GM19438 (cell line): ENCODE results near the gene ITSN2.

Source experiments
- ATAC-seq: cut with Tn5 transposase; IDR thresholded peaks from one replicate; pipeline ENCODE4 v1.9.1; 2021; ENCODE audit warnings: low read depth; ENCODE audit not compliant: unreplicated experiment

Gene ITSN2

GRCh38 chr2:24191848-24192247, 168.5 kb downstream of the ITSN2 start:
- ATAC-seq: no peak

GRCh38 chr2:24191156-24191555, 169.2 kb downstream of the ITSN2 start:
- ATAC-seq: no peak

GRCh38 chr2:24190503-24190902, 169.8 kb downstream of the ITSN2 start:
- no peak for ATAC-seq

- ATAC-seq: no peak
Measured at GRCh38 chr2:24189551-24189950, 170.8 kb downstream of the ITSN2 start.

- no peak for ATAC-seq
Measured at GRCh38 chr2:24183366-24184069, 176.8 kb downstream of the ITSN2 start.

- no peak for ATAC-seq
Measured at GRCh38 chr2:24182507-24182906, 177.8 kb downstream of the ITSN2 start.

- no peak for ATAC-seq
Measured at GRCh38 chr2:24181849-24182248, 178.5 kb downstream of the ITSN2 start.

- ATAC-seq: no peak
Measured at GRCh38 chr2:24179683-24180082, 180.7 kb downstream of the ITSN2 start.

GRCh38 chr2:24176326-24176725, 184.0 kb downstream of the ITSN2 start:
- no peak for ATAC-seq

- ATAC-seq: no peak
Measured at GRCh38 chr2:24175631-24176187, 184.6 kb downstream of the ITSN2 start.

GRCh38 chr2:24174851-24175277, 185.5 kb downstream of the ITSN2 start, which contains the start of gene FAM228A:
Gene FAM228A, plus strand, starts transcription at chr2:24175053. Its CDS starts 428 bp downstream, at chr2:24175481.
- ATAC-seq: no peak

GRCh38 chr2:24169023-24169422, 191.3 kb downstream of the ITSN2 start:
- ATAC-seq: no peak

GRCh38 chr2:24164416-24164973, 195.8 kb downstream of the ITSN2 start:
- ATAC-seq: peak; percentile 61

- no peak for ATAC-seq
Measured at GRCh38 chr2:24163601-24164000, 196.7 kb downstream of the ITSN2 start.

- ATAC-seq: no peak
Measured at GRCh38 chr2:24163186-24163585, 197.2 kb downstream of the ITSN2 start.

GRCh38 chr2:24162494-24162893, 197.8 kb downstream of the ITSN2 start:
- ATAC-seq: no peak

- ATAC-seq: no peak
Measured at GRCh38 chr2:24160761-24161160, 199.6 kb downstream of the ITSN2 start.

GRCh38 chr2:24159708-24160107, 200.6 kb downstream of the ITSN2 start:
- ATAC-seq: no peak

- no peak for ATAC-seq
Measured at GRCh38 chr2:24158131-24158530, 202.2 kb downstream of the ITSN2 start.

GRCh38 chr2:24153478-24153877, 206.9 kb downstream of the ITSN2 start:
- no peak for ATAC-seq
